HG03342 (cell line): ENCODE data around the gene DARS1.
"Not testable (repeated sequence)": the region's sequence is repeated elsewhere in the genome, so short reads cannot be mapped to it uniquely, and the experiment has no call there.

Source experiments
- ATAC-seq: cut with Tn5 transposase; IDR thresholded peaks from one replicate; pipeline ENCODE4 v1.9.1; 2021; ENCODE audit warnings: mild to moderate bottlenecking, moderate library complexity; ENCODE audit not compliant: unreplicated experiment

The DARS1 gene

DNA sequence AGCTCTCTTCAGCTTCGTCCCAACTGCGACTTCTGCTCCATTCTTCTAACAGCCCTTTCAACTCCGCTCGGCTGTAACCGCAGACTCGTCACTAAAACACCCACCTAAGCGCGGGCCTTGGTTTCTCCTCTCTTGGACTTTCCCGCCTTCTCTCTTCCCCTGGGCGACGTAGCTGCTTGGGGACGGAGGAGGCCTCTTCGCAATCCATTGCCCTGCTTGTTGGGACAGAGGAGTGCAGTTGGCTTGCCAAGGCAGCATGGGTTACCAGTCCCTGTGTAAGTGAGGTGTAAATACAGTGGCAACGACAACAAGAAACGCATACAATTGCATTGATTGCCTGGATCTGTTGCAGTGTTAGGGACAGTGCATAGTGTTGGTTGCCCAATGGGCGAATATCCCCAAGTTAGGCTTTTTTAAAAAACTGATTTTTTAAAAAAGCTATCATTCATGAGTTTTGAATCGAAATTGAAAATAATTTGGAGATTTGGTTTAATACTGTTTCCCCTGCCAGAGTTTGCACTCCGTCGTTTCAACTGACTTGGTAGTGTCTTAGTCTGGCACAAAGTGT, 484 bp upstream of the DARS1 start:
- peak; percentile 33 for ATAC-seq

DNA sequence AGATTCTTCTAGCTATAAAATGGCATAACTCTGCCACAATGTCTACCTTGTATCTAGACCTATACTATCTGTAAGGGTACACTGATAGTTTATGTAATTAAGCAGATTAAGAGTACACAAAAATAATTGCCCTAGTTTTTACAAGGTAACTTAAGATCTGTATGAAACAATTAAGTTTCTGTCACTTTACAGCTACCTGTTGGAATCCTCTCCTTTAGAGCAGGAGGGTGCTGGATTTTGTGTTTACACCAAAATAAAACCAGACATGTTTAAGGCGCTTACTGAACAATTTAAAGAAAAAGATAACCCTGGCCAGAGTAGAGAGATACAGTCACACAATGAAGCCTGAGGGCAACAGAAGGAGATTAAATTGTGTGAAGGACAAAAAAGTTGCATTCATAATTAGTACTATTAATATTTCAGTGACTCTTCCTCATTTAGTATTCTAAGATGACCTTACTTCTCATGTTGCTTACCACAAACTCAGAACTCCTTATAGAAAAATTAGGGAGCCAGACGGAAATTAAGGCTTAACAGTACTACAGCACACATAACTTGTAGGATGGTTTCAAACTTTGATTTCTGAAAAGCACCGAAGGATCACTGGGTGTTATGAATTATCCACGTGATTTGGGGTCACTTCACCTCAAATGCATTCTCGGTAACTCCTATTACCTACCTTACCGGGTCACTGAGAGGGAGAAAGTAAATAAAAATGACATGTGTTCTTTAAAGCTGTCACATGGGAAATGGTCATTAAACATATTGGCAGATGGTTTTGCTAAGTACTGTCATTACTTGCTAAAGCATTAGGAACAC, 1.0 kb downstream of the DARS1 start:
- peak; percentile 31 for ATAC-seq

GRCh38 chr2:135980434-135981079, 4.9 kb downstream of the DARS1 start:
- no peak for ATAC-seq

DNA sequence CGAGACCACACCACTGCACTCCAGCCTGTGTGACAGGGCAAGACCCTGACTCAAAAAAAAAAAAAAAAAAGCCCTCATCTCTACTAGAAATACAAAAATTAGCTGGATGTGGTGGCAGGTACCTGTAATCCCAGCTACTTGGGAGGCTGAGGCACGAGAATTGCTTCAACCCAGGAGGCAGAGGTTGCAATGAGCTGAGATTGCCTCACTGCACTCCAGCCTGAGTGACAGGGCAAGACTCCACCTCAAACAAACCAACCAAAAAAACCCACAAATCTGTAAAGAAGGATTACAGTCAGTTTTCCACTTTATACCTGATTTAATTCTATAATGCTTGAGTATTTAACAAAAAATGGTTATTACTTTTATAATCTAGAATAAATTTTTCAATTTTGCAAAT, 9.7 kb downstream of the DARS1 start:
- no peak for ATAC-seq

- ATAC-seq, result no peak
These were observed 11.4 kb downstream of the DARS1 start for GRCh38 chr2:135974036-135974435.

DNA sequence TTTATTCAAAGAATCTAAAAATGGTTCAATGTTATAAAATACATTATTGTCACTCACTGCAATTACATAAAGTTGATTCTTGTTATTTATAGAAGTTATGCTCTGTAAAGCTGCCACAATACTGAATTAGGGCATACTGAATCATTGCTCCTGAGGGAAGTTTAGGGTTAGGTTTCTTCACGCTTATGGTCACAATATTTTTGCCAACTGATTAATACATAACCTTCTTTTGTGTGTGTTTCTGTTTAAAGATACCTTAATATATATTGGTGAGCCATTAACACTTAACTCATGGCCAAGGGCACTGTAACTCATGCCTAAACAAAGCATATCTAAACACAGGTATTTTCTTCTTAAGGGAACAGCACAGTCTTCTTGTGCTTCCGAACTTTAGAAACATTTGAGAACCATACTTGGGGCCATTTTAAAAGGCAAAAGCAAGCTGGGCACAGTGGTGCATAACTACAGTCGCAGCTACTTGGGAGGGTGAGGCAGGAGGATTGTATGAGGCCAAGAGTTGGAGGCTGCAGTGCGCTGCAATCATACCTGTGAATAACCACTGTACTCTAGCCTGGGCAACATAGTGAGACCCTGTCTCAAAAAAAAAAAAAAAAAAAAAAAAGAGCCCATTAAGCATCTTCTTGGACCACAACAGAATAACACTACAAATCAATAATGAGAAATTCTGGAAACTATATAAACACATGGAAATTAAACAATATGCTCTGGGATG, 15.6 kb downstream of the DARS1 start:
- no peak for ATAC-seq

DNA sequence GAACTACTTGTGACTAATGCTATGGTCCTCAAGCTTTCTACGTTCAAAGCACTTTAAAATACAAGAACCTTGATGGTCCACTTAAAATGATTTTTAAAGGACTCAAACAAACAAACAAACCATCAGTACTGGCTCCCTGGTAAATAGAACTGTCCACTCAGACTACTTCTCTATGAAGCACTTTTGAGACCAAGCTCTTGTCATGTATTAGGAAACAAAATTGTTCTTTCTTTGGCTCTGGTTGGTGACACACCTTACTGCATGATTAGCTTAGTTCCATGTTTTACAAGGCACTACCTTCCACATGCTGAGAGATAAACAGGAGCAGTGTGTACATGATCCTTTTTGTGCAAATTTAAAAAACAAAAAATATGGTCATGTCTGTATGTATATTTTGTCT, 19.7 kb downstream of the DARS1 start:
- no peak for ATAC-seq

- not testable (repeated sequence) for ATAC-seq
These were observed 21.0 kb downstream of the DARS1 start for GRCh38 chr2:135964404-135964803.

GRCh38 chr2:135963841-135964240, 21.6 kb downstream of the DARS1 start:
- ATAC-seq, result no peak

DNA sequence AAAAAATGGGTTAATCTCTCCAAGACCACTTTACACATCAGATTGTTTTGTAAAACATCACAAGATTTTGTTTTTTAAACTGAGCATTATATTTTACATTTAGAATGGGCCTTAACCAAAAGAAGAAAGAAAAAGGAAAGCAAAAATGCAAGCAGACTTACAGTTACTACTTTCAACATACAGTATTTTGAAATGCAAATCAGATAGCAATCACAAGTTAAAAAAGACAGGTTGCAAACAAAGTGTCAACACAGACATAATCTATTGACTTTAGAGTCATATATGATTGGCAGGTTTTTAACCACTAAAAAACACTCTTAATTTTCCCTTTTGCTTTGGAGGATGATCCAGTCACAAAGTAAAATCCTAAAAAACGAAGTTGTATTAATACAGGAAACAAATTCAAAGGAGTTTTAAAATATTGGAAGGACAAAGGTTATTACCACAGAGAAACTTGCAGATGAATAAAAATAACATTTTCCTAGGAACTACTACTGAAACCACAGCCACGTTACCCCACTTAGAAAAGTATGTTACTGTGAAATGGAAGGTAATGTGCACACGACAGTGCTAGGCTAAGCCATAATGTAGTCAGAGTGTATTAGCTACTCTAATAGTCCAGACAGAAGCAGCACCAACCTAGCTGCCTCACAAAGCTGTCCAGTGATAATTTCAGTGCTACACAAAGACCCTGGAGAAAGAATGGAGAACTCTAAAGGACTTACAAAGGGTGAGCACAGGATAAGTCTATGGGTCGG, 22.9 kb downstream of the DARS1 start:
- peak; percentile 61 for ATAC-seq

DNA sequence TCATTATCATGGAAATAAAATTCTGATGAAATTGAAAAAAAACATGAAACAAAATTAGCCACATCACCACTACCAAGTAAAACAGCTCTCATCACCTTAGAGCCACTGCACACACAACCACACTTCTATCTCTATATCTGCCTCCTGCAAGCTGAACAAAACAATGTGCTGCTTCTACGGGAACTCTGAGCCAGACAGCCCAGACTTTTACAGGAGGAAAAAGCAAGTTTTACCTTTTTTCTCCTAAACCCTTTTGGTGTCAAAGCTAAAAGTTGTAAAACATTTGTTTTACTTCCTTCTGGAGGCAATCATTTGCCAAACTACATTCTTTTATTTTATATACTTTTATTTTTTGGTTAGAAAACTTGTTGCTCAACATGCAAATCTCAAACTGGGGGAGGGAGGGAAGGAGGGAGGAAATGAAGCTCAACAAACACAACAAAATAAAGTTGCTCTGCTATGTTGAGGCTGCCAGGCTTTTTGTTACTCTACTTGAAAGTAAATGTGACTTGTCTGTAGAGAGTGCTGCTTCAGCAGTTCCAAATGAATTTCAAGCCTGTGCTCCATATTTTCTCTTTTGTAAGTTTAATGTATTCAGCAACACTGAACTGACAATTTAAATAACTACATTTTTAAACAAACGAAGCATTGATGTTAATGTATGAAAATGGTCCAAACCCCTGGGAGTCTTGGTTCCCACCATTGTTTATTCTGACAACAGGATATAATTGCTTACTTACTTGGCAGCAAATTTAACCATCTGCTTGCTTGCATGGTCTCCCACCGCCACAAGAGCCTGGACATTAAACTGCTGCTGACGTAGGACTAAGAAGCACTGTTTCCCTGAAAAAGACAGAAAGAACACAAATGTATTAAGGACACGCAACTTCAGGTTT, 24.5 kb downstream of the DARS1 start:
- ATAC-seq, result no peak

- no peak for ATAC-seq
These were observed 25.3 kb downstream of the DARS1 start for GRCh38 chr2:135960150-135960549.

DNA sequence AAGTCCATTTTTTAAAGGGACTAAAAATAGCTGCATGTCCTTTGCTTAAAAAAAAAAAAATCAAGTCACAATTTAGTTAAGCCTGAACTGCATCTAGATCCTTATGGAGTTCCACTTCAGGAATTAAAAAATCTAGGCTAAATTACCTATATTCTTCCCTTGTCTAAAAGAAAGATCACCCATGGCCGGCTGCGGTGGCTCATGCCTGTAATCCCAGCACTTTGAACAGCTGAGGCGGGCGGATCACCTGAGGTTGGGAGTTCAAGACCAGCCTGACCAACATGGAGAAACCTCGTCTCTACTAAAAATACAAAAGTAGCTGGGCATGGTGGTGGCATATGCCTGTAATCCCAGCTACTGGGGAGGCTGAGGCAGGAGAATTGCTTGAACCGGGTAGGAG, 26.5 kb downstream of the DARS1 start:
- ATAC-seq, result not testable (repeated sequence)

GRCh38 chr2:135954020-135954601, 31.3 kb downstream of the DARS1 start:
- ATAC-seq, result no peak

DNA sequence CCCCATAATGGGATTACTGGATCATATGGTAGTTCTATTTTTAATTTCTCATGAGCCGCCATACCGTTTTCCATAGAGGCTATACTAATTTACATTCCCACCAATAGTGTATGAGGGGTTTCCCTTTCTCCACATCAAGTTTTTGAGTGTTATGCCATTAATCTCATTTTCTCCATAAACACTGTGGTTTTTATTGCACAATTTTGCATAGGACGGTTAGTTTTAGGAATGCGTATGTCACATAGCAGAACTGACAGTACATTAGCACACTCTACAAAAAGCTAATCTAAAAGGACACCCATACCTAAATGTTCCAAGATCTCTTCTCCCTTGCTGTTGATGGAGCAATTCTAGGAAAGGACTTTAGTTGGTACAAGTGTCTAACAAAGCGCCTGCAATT, 32.5 kb downstream of the DARS1 start:
- ATAC-seq, result no peak

DNA sequence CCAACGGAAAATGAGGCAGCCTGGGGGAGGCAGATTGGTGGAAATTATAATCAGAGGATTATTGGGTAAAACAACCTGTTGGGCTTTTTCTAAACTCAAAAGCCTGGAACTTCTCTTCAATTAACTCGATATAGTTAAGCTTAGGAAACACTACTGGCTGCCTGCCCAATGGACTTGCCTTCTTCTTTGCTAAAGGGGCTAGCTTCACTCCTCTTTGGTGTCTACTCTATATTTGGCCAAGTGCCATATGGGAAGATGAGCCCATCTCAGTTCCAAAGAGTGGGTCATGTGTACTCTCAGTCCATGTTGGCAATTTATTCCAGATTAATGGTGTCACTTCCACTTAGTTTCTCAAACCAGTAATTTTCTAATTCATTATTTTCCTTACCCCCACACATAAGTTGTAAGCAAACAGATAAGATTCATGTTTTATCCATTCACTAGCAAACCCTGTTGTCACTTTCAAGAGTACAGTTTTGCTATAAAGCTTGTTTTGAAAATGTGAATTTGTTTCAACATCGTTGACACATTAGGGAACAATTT, 34.3 kb downstream of the DARS1 start:
- no peak for ATAC-seq

- ATAC-seq, result no peak
These were observed 35.8 kb downstream of the DARS1 start for GRCh38 chr2:135949451-135950234.

DNA sequence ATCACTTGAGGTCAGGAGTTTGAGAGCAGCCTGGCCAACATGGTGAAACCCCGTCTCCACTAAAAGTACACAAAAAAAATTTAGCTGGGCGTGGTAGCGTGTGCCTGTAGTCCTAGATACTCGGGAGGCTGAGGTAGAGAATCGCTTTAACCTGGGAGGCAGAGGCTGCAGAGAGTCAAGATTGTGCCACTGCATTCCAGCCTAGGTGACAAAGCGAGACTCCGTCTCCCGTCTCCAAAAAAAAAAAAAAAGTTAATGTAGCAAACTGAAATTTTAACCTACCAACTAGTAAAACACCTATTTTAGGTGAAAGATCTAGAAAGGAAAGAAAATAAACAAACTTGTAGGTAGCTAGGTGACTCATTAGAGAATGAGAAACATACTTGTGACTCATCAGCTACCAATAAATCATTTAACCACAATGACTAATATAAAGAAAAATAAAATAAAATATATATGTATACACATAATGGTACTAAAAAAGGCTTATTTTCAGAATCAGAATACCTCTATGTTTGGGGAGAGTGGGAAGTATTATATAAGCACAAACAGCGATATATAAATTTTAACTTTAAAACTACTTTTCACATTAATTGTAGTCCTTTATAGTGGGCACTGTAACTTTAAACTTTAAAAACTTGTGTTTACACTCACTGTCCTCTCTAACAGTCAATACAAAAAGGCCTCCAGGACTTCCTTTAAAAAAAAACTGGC, 36.6 kb downstream of the DARS1 start:
- ATAC-seq, result peak; percentile 91
